ENCODE measurements around the gene CD200. TPM values are rescaled to one million over a fixed set of nuclear protein-coding genes. Genes with fewer than 3 reads are reported as not detected.

CD200 gene
- total RNA-seq, 1 experiment from 2014 or later = not detected

DNA sequence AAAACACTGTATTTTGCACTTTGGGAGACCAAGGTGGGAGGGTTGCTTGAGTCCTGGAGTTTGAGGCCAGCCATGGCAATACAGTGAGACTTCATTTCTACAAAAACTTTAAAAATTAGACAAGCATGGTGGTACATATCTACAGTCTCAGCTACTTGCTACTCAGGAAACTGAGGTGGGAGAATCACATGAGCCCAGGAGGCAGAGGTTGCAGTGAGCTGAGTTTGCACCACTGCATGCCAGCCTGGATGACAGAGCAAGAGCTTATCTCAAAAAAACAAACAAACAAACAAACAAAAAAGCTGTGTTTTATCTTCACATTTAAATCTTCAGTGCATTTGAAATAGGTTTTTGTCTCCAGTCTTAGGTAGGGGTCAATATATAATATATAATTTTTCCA, 34.2 kb upstream of the CD200 start:
- intact Hi-C loops (cut with micrococcal nuclease) = no loop called here
- H3K4me2 ChIP-seq (ENCODE audit: low read length) = no peak overlapping the region
- no peaks in the 10 kb centered on the region for H3K79me2 ChIP-seq (ENCODE audit: low read length)
- ChIA-PET POLR2A (ENCODE audit: unreplicated experiment) (no interaction called here), CTCF (interaction anchor here (0.7 kb wide), 1 partner anchor 197 kb away, joined by 3 read pairs; no protein-coding TSS in a partner anchor)
- H3K9ac ChIP-seq (ENCODE audit: low read length) = no peak overlapping the region
- ATAC-seq (no peak), DNase-seq (no peak)
- no peaks in the 10 kb centered on the region for H3F3A ChIP-seq (ENCODE audit: low read length, unreplicated experiment)
- no peaks in the 10 kb centered on the region for H4K20me1 ChIP-seq (ENCODE audit: low read length)
- H3K27ac ChIP-seq (ENCODE audit: low read length) = no peak overlapping the region
- H3K4me1 ChIP-seq (ENCODE audit: insufficient read depth, low read length) = no peaks in the 10 kb centered on the region
- no peak overlapping the region for H3K4me3 ChIP-seq (ENCODE audit: low read length)
- no peaks in the 10 kb centered on the region for H3K36me3 ChIP-seq (ENCODE audit: low read depth, low read length)
- TF ChIP-seq, protein P1, sequence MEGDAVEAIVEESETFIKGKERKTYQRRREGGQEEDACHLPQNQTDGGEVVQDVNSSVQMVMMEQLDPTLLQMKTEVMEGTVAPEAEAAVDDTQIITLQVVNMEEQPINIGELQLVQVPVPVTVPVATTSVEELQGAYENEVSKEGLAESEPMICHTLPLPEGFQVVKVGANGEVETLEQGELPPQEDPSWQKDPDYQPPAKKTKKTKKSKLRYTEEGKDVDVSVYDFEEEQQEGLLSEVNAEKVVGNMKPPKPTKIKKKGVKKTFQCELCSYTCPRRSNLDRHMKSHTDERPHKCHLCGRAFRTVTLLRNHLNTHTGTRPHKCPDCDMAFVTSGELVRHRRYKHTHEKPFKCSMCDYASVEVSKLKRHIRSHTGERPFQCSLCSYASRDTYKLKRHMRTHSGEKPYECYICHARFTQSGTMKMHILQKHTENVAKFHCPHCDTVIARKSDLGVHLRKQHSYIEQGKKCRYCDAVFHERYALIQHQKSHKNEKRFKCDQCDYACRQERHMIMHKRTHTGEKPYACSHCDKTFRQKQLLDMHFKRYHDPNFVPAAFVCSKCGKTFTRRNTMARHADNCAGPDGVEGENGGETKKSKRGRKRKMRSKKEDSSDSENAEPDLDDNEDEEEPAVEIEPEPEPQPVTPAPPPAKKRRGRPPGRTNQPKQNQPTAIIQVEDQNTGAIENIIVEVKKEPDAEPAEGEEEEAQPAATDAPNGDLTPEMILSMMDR (conservative IDR thresholded peaks at IDR 0.05; ENCODE audit: low read depth, low read length) = no peak
- H3K9me2 ChIP-seq (replicated peaks; ENCODE audit: low read length) = no peaks in the 10 kb centered on the region
- H3K27me3 ChIP-seq (ENCODE audit: low read length) = peaks cover 6% of the 10 kb centered on the region; the same call in 1 of the 2 replicates
- no peaks in the 10 kb centered on the region for H3K9me3 ChIP-seq (ENCODE audit: low read length)
- no TSS peak for BruUV-seq (replicated peaks)
- H2AFZ ChIP-seq (ENCODE audit: low read length) = no peak overlapping the region

DNA sequence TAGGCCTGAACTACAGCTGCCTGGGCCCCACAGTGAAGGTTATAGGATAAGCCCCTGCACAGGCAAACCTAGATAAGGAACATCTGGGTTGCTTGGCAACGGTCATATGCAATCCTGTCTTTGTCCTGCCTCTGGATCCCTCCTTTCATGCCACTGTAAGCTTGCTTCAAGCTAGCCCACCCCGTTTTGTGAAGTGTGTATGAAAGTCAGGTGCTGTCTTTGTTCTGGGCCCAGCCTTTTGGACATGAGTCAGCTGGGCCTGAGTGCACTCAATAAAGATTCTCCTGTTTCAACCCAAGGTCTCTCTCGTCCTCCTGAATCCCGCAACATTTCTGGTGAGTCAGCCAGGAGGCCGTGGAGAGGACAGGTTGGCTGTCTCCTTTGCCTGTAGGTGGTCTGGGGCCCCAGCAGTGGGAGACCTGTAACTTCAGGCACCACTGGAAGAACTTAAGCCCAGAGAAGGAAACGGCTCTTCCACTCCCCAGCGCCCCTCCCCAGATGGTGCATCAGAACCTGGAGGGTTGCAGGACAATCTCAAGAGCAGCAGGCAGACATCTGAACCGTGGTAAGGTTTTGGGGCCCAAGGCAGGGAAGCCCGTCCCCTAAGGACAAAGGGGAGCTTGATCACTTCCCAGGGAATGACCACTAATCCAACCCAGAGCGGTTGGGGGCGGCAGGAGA, 30.7 kb upstream of the CD200 start:
- no peaks in the 10 kb centered on the region for H3F3A ChIP-seq (ENCODE audit: low read length, unreplicated experiment)
- no TSS peak for BruUV-seq (replicated peaks)
- H3K9me3 ChIP-seq (ENCODE audit: low read length) = no peaks in the 10 kb centered on the region
- no peak overlapping the region for H2AFZ ChIP-seq (ENCODE audit: low read length)
- TF ChIP-seq, protein P1 (conservative IDR thresholded peaks at IDR 0.05; ENCODE audit: low read depth, low read length) = no peak
- TF ChIP-seq EZH2phosphoT487 (IDR thresholded peaks at IDR 0.05; ENCODE audit: borderline replicate concordance, low read length) = no peak
- TF ChIP-seq EZH2 (IDR thresholded peaks at IDR 0.05; ENCODE audit: low read length, unreplicated experiment) = no peak
- POLR2A ChIA-PET (ENCODE audit: unreplicated experiment) = no interaction called here
- DNase-seq = no peak
- no peaks in the 10 kb centered on the region for H3K36me3 ChIP-seq (ENCODE audit: low read depth, low read length)
- no peaks in the 10 kb centered on the region for H3K4me1 ChIP-seq (ENCODE audit: insufficient read depth, low read length)
- no peak overlapping the region for H3K9ac ChIP-seq (ENCODE audit: low read length)
- CTCF ChIA-PET = no interaction called here
- H3K4me2 ChIP-seq (ENCODE audit: low read length) = no peak overlapping the region
- intact Hi-C loops (cut with micrococcal nuclease) = no loop called here
- no peaks in the 10 kb centered on the region for H4K20me1 ChIP-seq (ENCODE audit: low read length)
- no peaks in the 10 kb centered on the region for H3K9me2 ChIP-seq (replicated peaks; ENCODE audit: low read length)
- no peak overlapping the region for H3K4me3 ChIP-seq (ENCODE audit: low read length)
- no peak for ATAC-seq
- H3K27me3 ChIP-seq (ENCODE audit: low read length) = peaks cover 6% of the 10 kb centered on the region; the same call in 1 of the 2 replicates
- H3K79me2 ChIP-seq (ENCODE audit: low read length) = no peaks in the 10 kb centered on the region
- H3K27ac ChIP-seq (ENCODE audit: low read length) = no peak overlapping the region

DNA sequence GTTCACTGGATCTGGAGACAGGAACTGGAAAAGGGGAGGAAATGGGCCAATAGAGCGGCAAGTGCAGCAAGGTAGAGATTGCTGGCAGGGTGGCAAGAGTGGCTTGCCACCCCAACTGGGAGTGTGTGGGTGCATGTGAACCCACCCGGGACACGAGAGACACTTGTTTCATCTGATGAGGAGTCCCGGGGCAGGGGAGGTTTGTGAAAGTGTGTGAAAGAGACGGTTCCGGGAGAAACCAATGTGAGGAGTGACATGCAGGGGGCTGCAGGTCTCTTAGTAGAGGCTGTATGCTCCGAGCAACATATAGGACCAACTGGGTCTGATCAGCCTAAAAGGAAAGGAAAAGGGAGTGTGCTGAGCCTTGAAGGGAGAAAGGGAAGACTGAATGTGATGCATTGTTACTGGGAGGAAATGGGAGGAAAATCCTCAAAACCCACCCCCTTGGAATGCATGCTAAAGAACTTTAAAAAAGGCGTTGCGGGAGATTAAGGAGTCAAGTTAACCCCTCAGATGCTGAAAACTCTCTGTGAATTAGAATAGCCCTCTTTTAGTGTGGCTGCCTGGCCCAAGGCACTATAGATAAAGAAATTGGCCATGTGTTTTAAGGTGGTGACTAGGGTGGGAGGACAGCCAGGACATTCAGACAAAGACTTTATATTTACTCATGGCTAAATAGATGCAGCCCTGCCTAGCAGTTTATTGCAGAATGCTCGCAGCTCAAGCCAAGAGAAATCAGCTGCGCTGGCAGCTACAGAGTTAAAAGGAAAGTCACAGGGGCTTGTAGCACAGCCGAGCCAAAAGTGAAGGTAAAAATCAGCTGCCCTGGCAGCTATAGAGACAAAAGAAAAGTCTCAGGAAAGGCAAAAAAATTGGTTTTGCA, 29.8 kb upstream of the CD200 start:
- Histone ChIP-seq H3K27me3 (ENCODE audit: low read length) (peaks cover 6% of the 10 kb centered on the region; the same call in 1 of the 2 replicates), H3K9me2 (replicated peaks; ENCODE audit: low read length) (no peaks in the 10 kb centered on the region), H2AFZ (ENCODE audit: low read length) (no peak overlapping the region), H3F3A (ENCODE audit: low read length, unreplicated experiment) (no peaks in the 10 kb centered on the region), H3K9me3 (ENCODE audit: low read length) (no peaks in the 10 kb centered on the region), H3K79me2 (ENCODE audit: low read length) (no peaks in the 10 kb centered on the region), H3K9ac (ENCODE audit: low read length) (no peak overlapping the region), H3K36me3 (ENCODE audit: low read depth, low read length) (no peaks in the 10 kb centered on the region), H3K27ac (ENCODE audit: low read length) (no peak overlapping the region), H4K20me1 (ENCODE audit: low read length) (no peaks in the 10 kb centered on the region), H3K4me1 (ENCODE audit: insufficient read depth, low read length) (no peaks in the 10 kb centered on the region), H3K4me3 (ENCODE audit: low read length) (no peak overlapping the region), H3K4me2 (ENCODE audit: low read length) (no peak overlapping the region)
- DNase-seq (no peak), ATAC-seq (no peak)
- no peak for TF ChIP-seq EZH2phosphoT487 (IDR thresholded peaks at IDR 0.05; ENCODE audit: borderline replicate concordance, low read length)
- TF ChIP-seq, protein P1 (conservative IDR thresholded peaks at IDR 0.05; ENCODE audit: low read depth, low read length) = no peak
- TF ChIP-seq EZH2 (IDR thresholded peaks at IDR 0.05; ENCODE audit: low read length, unreplicated experiment) = no peak
- intact Hi-C loops (cut with micrococcal nuclease) = no loop called here
- BruUV-seq (replicated peaks) = no TSS peak
- ChIA-PET CTCF (no interaction called here), POLR2A (ENCODE audit: unreplicated experiment) (no interaction called here)

All from PC-3 (cell line).